ENCODE measurements around the gene LRRC15. TPM values are rescaled to one million over a fixed set of nuclear protein-coding genes. Genes with fewer than 3 reads are reported as not detected.
A peak's percentile ranks its signal among the peaks of the same experiment; 100 is the strongest.

LRRC15 gene
- total RNA-seq, 1 experiment from 2014 or later, result 0.28 TPM

- no peak overlapping the region for H3K4me3 ChIP-seq (ENCODE audit: low read depth in 2 of 2, low read length in 2 of 2)
- DNase-seq (ENCODE audit: low read depth, low spot score) (no peak), ATAC-seq (no peak)
- in situ Hi-C loops (cut with HindIII; ENCODE audit: low pct_unique_long_range_greater_than_20kb, low sequenced_read_pairs), result loop anchor here (25.0 kb wide), 1 partner anchor 551 kb away; no protein-coding TSS in a partner anchor
- H3K27ac ChIP-seq (ENCODE audit: low read length), result 0 out of 2 replicates have a peak overlapping the region, but pooled peaks have one; percentile 37
- TF ChIP-seq TCF7L2 (IDR thresholded peaks at IDR 0.05; ENCODE audit: low read depth, low read length) (no peak), CTCF (IDR thresholded peaks at IDR 0.05) (no peak; the same call in 1 of the 2 replicates), POLR2AphosphoS5 (IDR thresholded peaks at IDR 0.05; ENCODE audit: low read depth, low read length) (no peak), SIN3A (IDR thresholded peaks at IDR 0.05; ENCODE audit: borderline replicate concordance, insufficient read depth, low read depth, low read length) (no peak), REST (IDR thresholded peaks at IDR 0.05; ENCODE audit: insufficient read depth in 1 of 2, low read depth in 2 of 2, low read length in 1 of 2) (no peak)
- H3K36me3 ChIP-seq (ENCODE audit: control insufficient read depth, insufficient read depth, low read length), result no peaks in the 10 kb centered on the region
- intact Hi-C loops (cut with micrococcal nuclease; ENCODE audit: unreplicated experiment), result loop anchor here (2.0 kb wide), 2 partner anchors 525 to 533 kb away; no protein-coding TSS in a partner anchor
- H3K27me3 ChIP-seq (ENCODE audit: control insufficient read depth, insufficient read depth, low read length), result no peaks in the 10 kb centered on the region
- no peaks in the 10 kb centered on the region for H3K9me3 ChIP-seq (ENCODE audit: control insufficient read depth, insufficient read depth, low read depth, low read length)
- ChIA-PET CTCF (interaction anchor here (0.5 kb wide), 1 partner anchor 557 kb away, joined by 7 read pairs; no protein-coding TSS in a partner anchor), POLR2A (interaction anchor here (0.6 kb wide), 2 partner anchors 45 to 178 kb away, joined by 8 to 10 read pairs; partner anchors contain the start of gene HES1)
- peaks cover 19% of the 10 kb centered on the region for H3K4me1 ChIP-seq (ENCODE audit: control insufficient read depth, insufficient read depth, low read length)
- BruUV-seq (replicated peaks), result no TSS peak
Observed at GRCh38 chr3:194313560-194314387, 55.8 kb downstream of the LRRC15 start.

- H3K4me1 ChIP-seq (ENCODE audit: control insufficient read depth, insufficient read depth, low read length), result peaks cover 19% of the 10 kb centered on the region
Observed at GRCh38 chr3:194312743-194313281, 56.7 kb downstream of the LRRC15 start.

More at GRCh38 chr3:194312743-194313281, 56.7 kb downstream of the LRRC15 start:
- in situ Hi-C loops (cut with HindIII; ENCODE audit: low pct_unique_long_range_greater_than_20kb, low sequenced_read_pairs) (loop anchor here (25.0 kb wide), 1 partner anchor 551 kb away; no protein-coding TSS in a partner anchor), intact Hi-C loops (cut with micrococcal nuclease; ENCODE audit: unreplicated experiment) (no loop called here)
- ChIA-PET CTCF (interaction anchor here (0.6 kb wide), 1 partner anchor 65 kb away, joined by 7 read pairs; no protein-coding TSS in a partner anchor), POLR2A (interaction anchor here (0.6 kb wide), 3 partner anchors 44 to 242 kb away, joined by 7 to 10 read pairs (median 8); partner anchors contain the start of gene HES1)
- no TSS peak for BruUV-seq (replicated peaks)
- TF ChIP-seq CTCF (IDR thresholded peaks at IDR 0.05) (no peak), SIN3A (IDR thresholded peaks at IDR 0.05; ENCODE audit: borderline replicate concordance, insufficient read depth, low read depth, low read length) (no peak), TCF7L2 (IDR thresholded peaks at IDR 0.05; ENCODE audit: low read depth, low read length) (no peak), REST (IDR thresholded peaks at IDR 0.05; ENCODE audit: insufficient read depth in 1 of 2, low read depth in 2 of 2, low read length in 1 of 2) (no peak), POLR2AphosphoS5 (IDR thresholded peaks at IDR 0.05; ENCODE audit: low read depth, low read length) (no peak)
- DNase-seq (ENCODE audit: low read depth, low spot score), result no peak
- Histone ChIP-seq H3K27ac (ENCODE audit: low read length) (no peak overlapping the region), H3K36me3 (ENCODE audit: control insufficient read depth, insufficient read depth, low read length) (no peaks in the 10 kb centered on the region), H3K27me3 (ENCODE audit: control insufficient read depth, insufficient read depth, low read length) (no peaks in the 10 kb centered on the region), H3K4me3 (ENCODE audit: low read depth in 2 of 2, low read length in 2 of 2) (no peak overlapping the region), H3K9me3 (ENCODE audit: control insufficient read depth, insufficient read depth, low read depth, low read length) (no peaks in the 10 kb centered on the region)
- no peak for ATAC-seq
